Neuronal stem cell (in vitro differentiated cells): ENCODE data around the gene ALDH3B2.
"Not testable (repeated sequence)": the region's sequence is repeated elsewhere in the genome, so short reads cannot be mapped to it uniquely, and the experiment has no call there.

Experiments
- DNase-seq: peaks from one replicate; pipeline ENCODE4 v3.0.0-alpha.2; 2013; ENCODE audit warnings: low spot score
- H2AFZ ChIP-seq: one replicate; pipeline ENCODE4 v1.6.1; 2013; ENCODE audit warnings: mild to moderate bottlenecking, low read length, inconsistent platforms
- H2AK5ac ChIP-seq: 2 replicates; pipeline ENCODE4 v1.6.1; 2013; ENCODE audit warnings: low read depth, mild to moderate bottlenecking, inconsistent platforms, low read length, moderate library complexity, mixed read lengths
- H2BK120ac ChIP-seq: 2 replicates; pipeline ENCODE4 v1.6.1; 2013; ENCODE audit warnings: low read depth, mild to moderate bottlenecking, inconsistent platforms, low read length, moderate library complexity, mixed read lengths
- H2BK12ac ChIP-seq: one replicate; pipeline ENCODE4 v1.6.1; 2013; ENCODE audit warnings: low read length, inconsistent platforms
- H2BK15ac ChIP-seq: 2 replicates; pipeline ENCODE4 v1.6.1; 2013; ENCODE audit warnings: mild to moderate bottlenecking, low read length, inconsistent platforms, mixed read lengths
- H2BK5ac ChIP-seq: one replicate; pipeline ENCODE4 v1.6.1; 2013; ENCODE audit warnings: inconsistent platforms, mild to moderate bottlenecking, low read length, moderate library complexity
- H3K14ac ChIP-seq: one replicate; pipeline ENCODE4 v1.6.1; 2013; ENCODE audit warnings: low read length, inconsistent platforms
- H3K18ac ChIP-seq: 2 replicates; pipeline ENCODE4 v1.6.1; 2013; ENCODE audit warnings: low read length, inconsistent platforms
- H3K23ac ChIP-seq: 2 replicates; pipeline ENCODE4 v1.6.1; 2013; ENCODE audit warnings: low read depth, mild to moderate bottlenecking, mixed read lengths, low read length, inconsistent platforms; ENCODE audit not compliant: poor library complexity
- H3K27ac ChIP-seq: replicated peaks from 3 replicates; pipeline ENCODE4 v1.5.1; 2013; ENCODE audit warnings: low read length, inconsistent platforms
- H3K27me3 ChIP-seq, 3 experiments: 2 replicates each; pipeline ENCODE4 v1.6.1; 2013; ENCODE audit warnings: low read length in 3 of 3, mild to moderate bottlenecking in 2 of 3, inconsistent platforms in 1 of 3, low read depth in 1 of 3, mixed read lengths in 1 of 3, moderate library complexity in 1 of 3; ENCODE audit not compliant: control insufficient read depth in 3 of 3, insufficient read depth in 3 of 3
- H3K36me3 ChIP-seq, 2 donors: replicated peaks in 1 of 2; 2 replicates each; pipeline ENCODE4 v1.6.1; 2013; ENCODE audit warnings: low read length in 2 of 2; ENCODE audit not compliant: control insufficient read depth in 2 of 2, insufficient read depth in 2 of 2
- H3K4ac ChIP-seq: 2 replicates; pipeline ENCODE4 v1.6.1; 2013; ENCODE audit warnings: inconsistent platforms, mild to moderate bottlenecking, low read length, moderate library complexity
- H3K4me1 ChIP-seq, 2 donors: 1 replicate in 1 of 2; 2 replicates in 1 of 2; pipeline ENCODE4 v1.6.1; 2013; ENCODE audit warnings: low read length in 2 of 2, low read depth in 1 of 2; ENCODE audit not compliant: control insufficient read depth in 2 of 2, insufficient read depth in 1 of 2
- H3K4me2 ChIP-seq: one replicate; pipeline ENCODE4 v1.6.1; 2013; ENCODE audit warnings: mild to moderate bottlenecking, low read length, inconsistent platforms; ENCODE audit not compliant: insufficient read depth, poor library complexity, severe bottlenecking
- H3K4me3 ChIP-seq, 2 donors: 2 replicates each; pipeline ENCODE4 v1.5.1; 2013; ENCODE audit warnings: low read length in 2 of 2, mild to moderate bottlenecking in 2 of 2, inconsistent platforms in 1 of 2, moderate library complexity in 1 of 2
- H3K79me1 ChIP-seq: one replicate; pipeline ENCODE4 v1.6.1; 2013; ENCODE audit warnings: low read depth, mild to moderate bottlenecking, inconsistent platforms, low read length, moderate library complexity
- H3K9ac ChIP-seq: one replicate; pipeline ENCODE4 v1.6.1; 2013; ENCODE audit warnings: mild to moderate bottlenecking, low read depth, low read length, inconsistent platforms; ENCODE audit not compliant: poor library complexity
- H3K9me3 ChIP-seq, 2 donors: replicated peaks in 1 of 2; 2 replicates each; pipeline versions ENCODE3 to v1.6.1; 2013; ENCODE audit warnings: low read length in 2 of 2, mild to moderate bottlenecking in 2 of 2, inconsistent platforms in 1 of 2, low read depth in 1 of 2, mixed read lengths in 1 of 2, moderate library complexity in 1 of 2; ENCODE audit not compliant: control insufficient read depth in 2 of 2, insufficient read depth in 1 of 2
- H4K8ac ChIP-seq: one replicate; pipeline ENCODE4 v1.6.1; 2013; ENCODE audit warnings: low read depth, mild to moderate bottlenecking, inconsistent platforms, low read length, moderate library complexity
- H4K91ac ChIP-seq: one replicate; pipeline ENCODE4 v1.6.1; 2013; ENCODE audit warnings: low read length, low read depth, mild to moderate bottlenecking, inconsistent platforms; ENCODE audit not compliant: poor library complexity
- WGBS, 2 donors: extraction: QIAGEN DNeasy Blood & Tissue Kit; methylation state at CpG; one replicate each; pipeline ENCODE4 v1.1.7; 2013; ENCODE audit warnings: missing lambda C conversion rate in 2 of 2, mixed read lengths in 1 of 2; ENCODE audit not compliant: insufficient read length in 2 of 2, insufficient replicate concordance in 1 of 2; ENCODE audit errors: extremely low coverage in 2 of 2; 5-methylcytosine and 5-hydroxymethylcytosine counted together

ALDH3B2 gene

DNA sequence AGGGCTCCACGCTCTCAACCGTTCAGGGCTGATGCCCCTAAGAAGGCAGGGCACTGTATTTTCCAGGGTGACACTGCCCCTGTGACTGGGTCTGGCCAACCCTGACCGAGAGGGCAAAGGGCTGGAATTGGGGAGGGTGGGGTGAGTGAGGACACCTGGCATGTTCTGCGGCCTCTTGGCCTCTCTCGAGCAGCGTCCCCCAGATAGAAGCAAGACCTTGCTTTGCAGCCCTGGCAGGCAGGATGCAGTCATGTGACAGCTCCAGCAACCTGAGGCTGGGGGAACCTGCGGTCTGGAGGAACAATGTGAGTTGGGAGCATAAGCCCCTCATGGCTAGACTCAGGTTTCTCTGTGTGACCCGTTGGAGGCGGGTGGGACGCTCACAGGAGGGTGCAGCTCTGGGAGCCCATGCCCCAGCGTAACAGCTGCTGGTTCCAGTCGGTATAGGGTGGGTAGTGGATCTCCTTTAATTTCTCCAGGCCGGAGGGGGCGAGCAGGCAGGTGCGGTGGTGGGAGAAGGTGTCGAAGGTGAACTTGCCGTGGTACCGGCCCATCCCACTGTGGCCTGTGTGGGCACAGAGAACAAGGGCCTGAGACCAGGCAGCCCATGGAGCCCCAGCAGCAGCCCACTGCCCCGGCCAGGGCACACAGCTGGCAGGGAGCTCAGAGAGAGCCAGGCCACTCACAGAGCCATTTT lies 11.4 kb downstream of the ALDH3B2 start:
- no peaks in the 10 kb centered on the region for H3K4me1 ChIP-seq
- H3K9ac ChIP-seq, result no peak overlapping the region
- no peaks in the 10 kb centered on the region for H3K79me1 ChIP-seq
- H2BK5ac ChIP-seq, result peak overlapping the region; percentile 82
- no peak overlapping the region for H3K4me2 ChIP-seq
- peak overlapping the region; percentile 53 for H2AK5ac ChIP-seq
- H3K18ac ChIP-seq, result peak overlapping the region; percentile 87
- no peak overlapping the region for H4K91ac ChIP-seq
- H3K4ac ChIP-seq, result peak overlapping the region; percentile 37
- H3K14ac ChIP-seq, result peak overlapping the region; percentile 99
- H2BK15ac ChIP-seq, result peak overlapping the region; percentile 45
- no peaks in the 10 kb centered on the region for H3K9me3 ChIP-seq
- peaks cover 0 to 14% (median 0%) of the 10 kb centered on the region in 3 experiments for H3K27me3 ChIP-seq
- peak overlapping the region; percentile 92 for H4K8ac ChIP-seq
- H3K27ac ChIP-seq, result no peak overlapping the region
- H2BK12ac ChIP-seq, result peak overlapping the region; percentile 63
- no peak overlapping the region for H3K4me3 ChIP-seq
- WGBS, 2 donors, result no CpG with 5 or more reads among the region's 19 CpGs
- DNase-seq, result no peak
- H3K23ac ChIP-seq, result no peak overlapping the region
- no peaks in the 10 kb centered on the region for H3K36me3 ChIP-seq
- peak overlapping the region; percentile 16 for H2BK120ac ChIP-seq
- H2AFZ ChIP-seq, result no peak overlapping the region

DNA sequence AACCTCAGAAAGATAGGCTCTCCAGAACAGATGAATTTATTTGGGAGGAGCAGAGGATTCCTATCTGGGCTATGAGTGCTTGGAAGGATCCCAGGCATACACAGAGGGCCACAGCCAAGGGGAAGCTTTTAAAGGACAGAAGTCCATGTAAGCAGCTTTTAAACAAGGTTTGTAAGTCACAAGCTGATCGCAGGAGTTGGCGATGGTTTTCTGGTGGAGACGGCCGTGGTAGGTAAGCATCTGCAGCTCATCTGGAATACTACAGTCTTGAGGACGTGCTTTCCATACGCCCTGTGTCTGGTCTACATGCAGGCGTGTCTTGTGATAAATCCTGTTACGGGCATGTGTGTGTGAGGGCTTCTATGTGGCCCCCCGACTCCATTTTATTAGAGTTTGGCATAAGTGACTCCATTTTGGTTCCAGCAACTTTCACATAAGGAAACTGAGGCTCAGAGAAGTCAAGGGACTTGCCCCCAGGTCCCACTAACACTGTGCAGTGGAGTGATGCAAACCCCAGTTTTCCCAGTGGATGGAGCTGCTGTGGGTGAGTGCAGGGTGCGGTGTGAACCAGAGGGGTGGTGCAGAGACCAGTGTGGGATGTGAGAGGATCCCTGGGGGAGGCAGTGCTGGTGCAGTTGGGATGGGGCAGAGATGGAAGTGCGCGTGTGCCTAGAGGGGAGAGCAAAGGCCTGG lies 12.1 kb downstream of the ALDH3B2 start:
- Histone ChIP-seq H3K23ac (no peak overlapping the region), H3K9me3 (peaks cover 0 to 2% of the 10 kb centered on the region in 2 donors), H2BK15ac (peak overlapping the region; percentile 45), H2AK5ac (peak overlapping the region; percentile 53), H2BK120ac (no peak overlapping the region), H3K4ac (no peak overlapping the region), H3K27me3 (peaks cover 0 to 14% (median 0%) of the 10 kb centered on the region in 3 experiments), H3K27ac (no peak overlapping the region), H2AFZ (no peak overlapping the region), H3K4me3 (no peak overlapping the region), H4K8ac (peak overlapping the region; percentile 72), H3K79me1 (no peaks in the 10 kb centered on the region), H3K36me3 (no peaks in the 10 kb centered on the region), H3K18ac (peak overlapping the region; percentile 87), H3K9ac (no peak overlapping the region), H2BK12ac (peak overlapping the region; percentile 66), H3K14ac (peak overlapping the region; percentile 31), H3K4me2 (no peak overlapping the region), H2BK5ac (peak overlapping the region; percentile 82), H4K91ac (no peak overlapping the region), H3K4me1 (no peaks in the 10 kb centered on the region)
- no peak for DNase-seq
- WGBS, 2 donors, result no CpG with 5 or more reads among the region's 12 CpGs

DNA sequence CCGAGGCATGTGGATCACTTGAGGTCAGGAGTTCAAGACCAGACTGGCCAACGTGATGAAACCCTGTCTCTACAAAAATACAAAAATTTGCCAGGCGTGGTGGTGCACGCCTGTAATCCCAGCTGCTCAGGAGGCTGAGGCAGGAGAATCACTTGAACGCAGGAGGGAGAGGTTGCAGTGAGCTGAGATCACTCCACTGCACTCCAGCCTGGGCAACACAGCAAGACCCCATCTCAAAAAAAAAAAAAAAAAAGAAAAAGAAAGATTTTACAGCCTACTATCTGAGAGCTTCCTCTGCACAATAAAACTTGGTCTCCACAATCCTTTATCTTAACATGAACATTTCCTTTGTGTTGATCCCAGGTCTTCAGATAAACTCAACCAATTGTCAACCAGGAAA lies 13.7 kb downstream of the ALDH3B2 start:
- DNase-seq, H3K14ac ChIP-seq, H3K9ac ChIP-seq, H3K36me3 ChIP-seq, H3K4me3 ChIP-seq, H4K91ac ChIP-seq, H3K27ac ChIP-seq, H2AK5ac ChIP-seq, H3K9me3 ChIP-seq, H3K23ac ChIP-seq, H2BK15ac ChIP-seq, H3K79me1 ChIP-seq, H2BK12ac ChIP-seq, H3K4me1 ChIP-seq, H2AFZ ChIP-seq, H3K4me2 ChIP-seq, H3K4ac ChIP-seq, H3K18ac ChIP-seq, H2BK5ac ChIP-seq, H2BK120ac ChIP-seq, H4K8ac ChIP-seq: not testable (repeated sequence)
- WGBS, 2 donors, result no CpG with 5 or more reads among the region's 5 CpGs
- H3K27me3 ChIP-seq, result peaks cover 0 to 14% (median 0%) of the 10 kb centered on the region in 3 experiments

DNA sequence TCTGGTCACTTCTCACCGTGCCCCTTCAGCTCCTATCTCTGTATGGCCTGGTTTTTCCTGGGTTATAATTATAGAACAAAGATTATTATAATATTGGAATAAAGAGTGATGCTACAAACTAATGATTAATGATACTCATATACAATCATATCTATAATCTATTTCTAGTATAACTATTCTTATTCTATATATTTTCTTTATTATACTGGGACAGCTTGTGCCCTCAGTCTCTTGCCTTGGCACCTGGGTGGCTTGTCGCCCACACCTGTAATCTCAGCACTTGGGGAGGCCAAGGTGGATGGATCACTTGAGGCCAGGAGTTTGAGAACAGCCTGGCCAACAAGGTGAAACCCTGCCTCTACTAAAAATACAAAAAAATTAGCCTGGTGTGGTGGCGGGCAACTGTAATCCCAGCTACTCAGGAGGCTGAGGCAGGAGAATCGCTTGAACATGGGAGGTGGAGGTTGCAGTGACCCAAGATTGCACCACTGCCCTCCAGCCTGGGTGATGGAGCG lies 14.7 kb downstream of the ALDH3B2 start:
- H2BK15ac ChIP-seq, H3K4me1 ChIP-seq, H3K9me3 ChIP-seq, H3K23ac ChIP-seq, H3K9ac ChIP-seq, H3K4me3 ChIP-seq, H2BK5ac ChIP-seq, DNase-seq, H3K4me2 ChIP-seq, H3K18ac ChIP-seq, H2BK120ac ChIP-seq, H2AK5ac ChIP-seq, H3K27ac ChIP-seq, H3K4ac ChIP-seq, H3K79me1 ChIP-seq, H4K91ac ChIP-seq, H3K14ac ChIP-seq, H2BK12ac ChIP-seq, H3K36me3 ChIP-seq, H4K8ac ChIP-seq, H2AFZ ChIP-seq: not testable (repeated sequence)
- no CpG with 5 or more reads among the region's 5 CpGs for WGBS, 2 donors
- peaks cover 0 to 14% (median 0%) of the 10 kb centered on the region in 3 experiments for H3K27me3 ChIP-seq
